T-helper 2 cell treated with Interferon-gamma antibody and Interleukin-4, amounts not matched to agents 100 ng/mL and 5 ng/mL, for 36 hours (primary cell): ENCODE results near the gene HBG2. TPM values are rescaled to one million over a fixed set of nuclear protein-coding genes. Genes with fewer than 3 reads are reported as not detected.
"Not testable (repeated sequence)": the region's sequence is repeated elsewhere in the genome, so short reads cannot be mapped to it uniquely, and the experiment has no call there.

ENCODE experiments used
- intact Hi-C: fragments of 100-400 bp; cut with micrococcal nuclease; formaldehyde crosslinking; loops from one replicate; pipeline ENCODE4 v1.15.1; 2023
- total RNA-seq: library from RNA; stranded (reverse); gene quantifications from 2 replicates; pipeline ENCODE4 v1.2.3, GENCODE V29; 2022

The HBG2 gene
- total RNA-seq, 1 donor from 2014 or later: not detected

GRCh38 chr11:5250543-5251204 lies 3.9 kb downstream of the HBG2 start:
- intact Hi-C loops: no loop called here

GRCh38 chr11:5249807-5250396 lies 4.7 kb downstream of the HBG2 start, which contains the start of gene HBG1:
Gene HBG1 (minus strand): TSS chr11:5249857. CDS start chr11:5249804, 53 bp downstream.
- intact Hi-C loops: not testable (repeated sequence)

DNA sequence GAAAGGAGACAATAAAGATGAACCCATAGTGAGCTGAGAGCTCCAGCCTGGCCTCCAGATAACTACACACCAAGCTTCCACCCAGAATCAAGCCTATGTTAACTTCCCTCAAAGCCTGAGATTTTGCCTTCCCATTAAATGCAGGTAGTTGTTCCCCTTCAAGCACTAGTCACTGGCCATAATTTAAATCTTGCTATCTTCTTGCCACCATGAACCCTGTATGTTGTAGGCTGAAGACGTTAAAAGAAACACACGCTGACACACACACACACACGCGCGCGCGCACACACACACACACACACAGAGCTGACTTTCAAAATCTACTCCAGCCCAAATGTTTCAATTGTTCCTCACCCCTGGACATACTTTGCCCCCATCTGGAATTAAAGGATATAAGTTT lies 6.1 kb downstream of the HBG2 start:
- intact Hi-C loops: not testable (repeated sequence)

GRCh38 chr11:5247472-5248192 lies 6.9 kb downstream of the HBG2 start:
- intact Hi-C loops: no loop called here

DNA sequence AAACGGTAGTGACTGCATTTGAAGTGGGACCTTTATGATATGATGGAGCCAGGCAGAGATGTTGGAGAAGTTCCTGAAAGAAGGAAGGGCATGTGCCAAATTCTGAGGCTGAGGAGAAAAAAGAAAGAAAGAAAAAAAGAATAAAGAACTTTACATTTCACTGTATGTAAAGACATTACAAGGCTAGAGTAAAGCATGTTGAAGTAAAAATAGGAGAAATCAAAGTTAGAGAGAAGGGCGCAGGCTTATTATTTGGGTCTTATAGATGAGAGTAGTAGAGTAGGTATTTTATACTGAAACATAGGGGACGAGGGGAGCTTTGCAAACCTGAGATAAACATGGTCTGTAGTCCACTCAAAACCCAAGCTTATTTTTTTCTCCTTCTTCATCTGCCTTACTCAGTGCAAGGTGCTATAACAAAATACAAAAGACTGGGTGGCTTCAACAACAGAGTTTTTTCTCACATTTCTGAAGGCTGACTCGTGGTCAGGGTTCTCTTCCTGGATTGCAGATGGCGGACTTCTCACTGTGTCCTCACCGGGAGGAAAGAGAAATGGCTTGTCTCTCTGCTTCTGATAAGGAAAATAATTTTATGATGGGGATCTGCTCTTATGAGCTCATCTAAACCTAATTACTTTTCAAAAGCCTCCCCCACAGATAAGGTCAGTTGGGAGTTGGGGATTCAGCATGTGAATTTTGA lies 7.7 kb downstream of the HBG2 start:
- intact Hi-C loops: no loop called here

DNA sequence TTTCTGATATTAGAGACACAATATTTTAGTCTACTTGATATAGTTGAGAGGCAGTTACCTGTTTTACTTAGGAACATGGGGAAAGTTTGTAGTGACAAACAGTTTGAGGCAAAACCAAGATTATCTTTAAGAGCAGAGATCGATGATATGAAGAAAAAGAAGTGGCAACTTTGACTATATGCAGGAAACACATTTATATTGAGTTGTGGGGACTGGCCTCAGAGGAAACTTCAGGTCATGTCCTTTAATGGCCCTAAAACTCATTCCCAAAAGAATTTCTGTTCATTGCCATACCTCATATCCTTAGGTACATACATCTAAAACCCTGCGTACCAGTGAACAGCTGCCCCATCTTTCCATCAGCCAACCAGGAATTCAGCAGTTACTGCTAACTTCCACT lies 9.4 kb downstream of the HBG2 start:
- intact Hi-C loops: no loop called here

GRCh38 chr11:5243816-5244180 lies 10.8 kb downstream of the HBG2 start:
- intact Hi-C loops: no loop called here

DNA sequence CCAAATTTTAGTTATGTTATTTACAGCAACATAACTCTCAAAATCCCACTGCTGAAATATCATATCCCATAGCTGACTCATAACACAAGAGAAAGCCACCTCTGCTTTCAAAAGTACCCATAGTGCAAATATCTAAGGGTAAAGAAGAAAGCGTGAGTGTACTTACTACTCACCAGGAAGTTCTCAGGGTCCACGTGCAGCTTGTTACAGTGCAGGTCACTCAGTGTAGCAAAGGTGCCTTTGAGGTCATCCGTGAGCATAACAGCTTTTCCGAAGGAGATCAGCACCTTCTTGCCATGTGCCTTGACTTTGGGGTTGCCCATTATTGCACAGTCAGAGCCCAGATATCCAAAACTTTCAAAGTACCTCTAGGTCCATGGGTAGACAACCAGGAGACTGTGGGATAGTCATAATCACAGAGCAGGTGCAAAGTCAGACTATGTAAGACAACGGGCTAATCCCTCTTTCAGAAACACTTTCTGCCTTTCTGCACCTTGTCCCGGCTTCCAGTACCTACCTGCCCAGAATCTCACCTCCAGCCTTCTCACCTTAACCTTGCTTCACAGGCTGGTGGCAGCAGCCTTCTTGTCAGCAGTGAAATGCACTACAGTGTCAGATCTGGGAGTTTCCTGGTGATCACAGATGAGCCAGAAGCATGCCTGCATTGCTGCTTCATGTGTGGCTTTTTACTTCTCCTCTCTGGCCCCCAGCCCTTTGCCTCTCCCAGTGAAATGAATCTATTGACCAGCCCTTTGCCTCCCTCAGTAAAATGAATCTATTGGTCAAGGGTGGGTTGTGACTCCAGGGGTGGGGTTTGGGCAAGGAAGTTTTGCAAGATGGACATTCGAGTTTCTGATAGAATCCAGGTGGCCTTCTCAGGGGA lies 11.4 kb downstream of the HBG2 start:
- intact Hi-C loops: no loop called here

GRCh38 chr11:5242208-5242607 lies 12.4 kb downstream of the HBG2 start:
- intact Hi-C loops: no loop called here

GRCh38 chr11:5241458-5241857 lies 13.1 kb downstream of the HBG2 start:
- intact Hi-C loops: no loop called here

GRCh38 chr11:5240458-5240857 lies 14.1 kb downstream of the HBG2 start:
- intact Hi-C loops: no loop called here

GRCh38 chr11:5240056-5240455 lies 14.5 kb downstream of the HBG2 start:
- intact Hi-C loops: no loop called here

DNA sequence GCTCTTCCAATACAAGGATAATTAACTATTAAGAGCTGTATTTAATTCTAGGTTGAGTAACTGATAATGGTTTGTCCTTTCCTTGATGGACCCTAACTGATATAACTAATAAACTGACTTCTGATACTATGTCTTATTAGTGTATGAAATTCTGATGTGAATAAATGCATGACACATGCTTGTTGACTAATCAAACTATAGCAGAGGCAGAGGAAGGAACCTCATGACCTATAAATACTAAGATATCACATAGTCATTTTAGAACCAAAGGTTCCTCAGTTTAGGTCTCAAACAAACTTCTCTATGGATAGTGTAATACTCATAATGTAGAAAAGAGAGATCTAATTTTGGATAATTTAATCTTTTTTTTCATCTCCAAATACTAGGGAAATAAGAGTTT lies 15.5 kb downstream of the HBG2 start:
- intact Hi-C loops: no loop called here

DNA sequence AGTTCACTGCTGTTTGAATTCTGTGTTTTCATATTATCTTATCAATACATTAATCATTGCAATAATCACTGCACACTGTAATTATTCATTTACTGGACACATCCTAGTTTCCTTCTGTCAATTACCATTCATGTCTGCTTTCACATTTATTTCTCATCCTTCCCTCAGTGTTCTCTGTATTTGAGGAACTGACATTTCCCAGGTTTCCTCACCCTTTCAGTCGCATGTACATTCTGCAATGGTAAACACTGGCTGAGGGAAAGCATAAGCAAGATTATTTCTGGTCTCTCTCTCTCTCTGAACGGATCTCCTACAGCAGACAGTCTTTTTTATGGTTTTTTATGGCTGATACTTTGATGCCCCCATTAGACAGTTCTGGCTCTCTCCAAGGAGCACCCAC lies 16.1 kb downstream of the HBG2 start:
- intact Hi-C loops: no loop called here

DNA sequence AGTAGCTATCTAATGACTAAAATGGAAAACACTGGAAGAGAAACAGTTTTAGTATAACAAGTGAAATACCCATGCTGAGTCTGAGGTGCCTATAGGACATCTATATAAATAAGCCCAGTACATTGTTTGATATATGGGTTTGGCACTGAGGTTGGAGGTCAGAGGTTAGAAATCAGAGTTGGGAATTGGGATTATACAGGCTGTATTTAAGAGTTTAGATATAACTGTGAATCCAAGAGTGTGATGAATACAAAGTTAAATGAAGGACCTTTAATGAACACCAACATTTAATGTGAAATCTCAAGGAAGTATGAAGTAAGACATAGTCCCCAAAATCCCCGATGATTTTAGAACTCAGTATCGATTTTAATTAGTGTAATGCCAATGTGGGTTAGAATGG lies 17.2 kb downstream of the HBG2 start:
- intact Hi-C loops: no loop called here

DNA sequence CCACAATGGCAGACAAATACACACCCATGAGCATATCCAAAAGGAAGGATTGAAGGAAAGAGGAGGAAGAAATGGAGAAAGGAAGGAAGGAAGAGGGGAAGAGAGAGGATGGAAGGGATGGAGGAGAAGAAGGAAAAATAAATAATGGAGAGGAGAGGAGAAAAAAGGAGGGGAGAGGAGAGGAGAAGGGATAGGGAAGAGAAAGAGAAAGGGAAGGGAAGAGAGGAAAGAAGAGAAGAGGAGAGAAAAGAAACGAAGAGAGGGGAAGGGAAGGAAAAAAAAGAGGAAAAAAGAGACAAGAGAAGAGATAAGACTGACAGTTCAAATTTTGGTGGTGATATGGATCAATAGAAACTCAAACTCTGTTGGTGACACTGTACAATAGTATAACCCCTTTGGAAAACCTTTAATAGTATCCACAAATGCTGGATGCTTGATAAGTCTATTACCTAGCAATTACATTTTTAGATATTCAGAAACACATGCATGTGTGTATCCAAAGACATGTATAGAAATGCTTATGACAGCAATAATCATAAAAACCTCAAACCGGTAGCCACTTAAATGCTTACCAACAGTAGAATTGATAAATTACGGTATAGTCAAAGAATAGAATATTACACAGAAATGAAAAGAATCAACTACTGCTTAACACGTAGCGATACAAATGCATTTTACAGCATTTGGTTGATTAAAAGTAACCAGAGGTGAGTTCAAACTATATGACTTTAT lies 19.1 kb downstream of the HBG2 start:
- intact Hi-C loops: no loop called here

GRCh38 chr11:5234381-5234834 lies 20.2 kb downstream of the HBG2 start, which contains the start of gene HBD:
Gene HBD (minus strand): TSS chr11:5234483. CDS start chr11:5234433, 50 bp downstream.
- intact Hi-C loops: no loop called here

- intact Hi-C loops: no loop called here
Observed at GRCh38 chr11:5233307-5233706, 21.3 kb downstream of the HBG2 start.

DNA sequence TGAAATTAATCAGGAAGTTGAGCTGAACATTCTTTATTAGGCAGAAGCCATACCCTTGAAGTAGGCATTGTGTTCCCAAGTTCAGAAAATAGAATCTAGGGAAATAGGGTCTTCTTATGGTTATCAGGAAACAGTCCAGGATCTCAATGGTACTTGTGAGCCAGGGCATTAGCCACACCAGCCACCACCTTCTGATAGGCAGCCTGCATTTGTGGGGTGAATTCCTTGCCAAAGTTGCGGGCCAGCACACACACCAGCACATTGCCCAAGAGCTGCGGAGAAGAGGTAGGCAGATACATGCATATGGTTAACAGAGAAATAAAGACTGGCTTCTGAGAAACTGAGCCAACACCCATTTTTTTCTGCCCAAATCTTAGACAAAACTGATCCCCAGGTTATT lies 21.8 kb downstream of the HBG2 start:
- intact Hi-C loops: no loop called here

DNA sequence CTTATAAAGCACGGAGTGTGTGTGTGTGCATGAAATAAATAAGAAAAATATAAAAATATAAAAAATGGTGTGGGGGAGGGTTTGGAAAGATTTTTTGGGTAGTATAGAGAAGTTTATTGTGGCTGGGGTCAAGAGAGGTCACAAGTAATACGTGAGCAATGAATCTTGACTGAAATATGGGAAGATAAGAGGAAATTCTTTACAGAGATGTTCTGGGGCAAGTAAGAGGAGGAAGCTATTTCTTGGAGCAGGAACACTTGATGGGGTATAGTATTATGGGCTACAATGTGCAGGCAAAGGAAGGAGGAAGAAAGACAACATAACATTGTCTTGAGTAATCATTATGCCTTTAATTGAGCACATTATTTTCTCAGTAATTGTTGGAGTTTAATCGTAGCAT lies 22.4 kb downstream of the HBG2 start:
- intact Hi-C loops: no loop called here
